HG03139 (cell line): Measurements from ENCODE around the gene EPS8L1.

Experiments
- ATAC-seq: cut with Tn5 transposase; IDR thresholded peaks from one replicate; pipeline ENCODE4 v1.9.1; 2021; ENCODE audit not compliant: unreplicated experiment

EPS8L1 gene

DNA sequence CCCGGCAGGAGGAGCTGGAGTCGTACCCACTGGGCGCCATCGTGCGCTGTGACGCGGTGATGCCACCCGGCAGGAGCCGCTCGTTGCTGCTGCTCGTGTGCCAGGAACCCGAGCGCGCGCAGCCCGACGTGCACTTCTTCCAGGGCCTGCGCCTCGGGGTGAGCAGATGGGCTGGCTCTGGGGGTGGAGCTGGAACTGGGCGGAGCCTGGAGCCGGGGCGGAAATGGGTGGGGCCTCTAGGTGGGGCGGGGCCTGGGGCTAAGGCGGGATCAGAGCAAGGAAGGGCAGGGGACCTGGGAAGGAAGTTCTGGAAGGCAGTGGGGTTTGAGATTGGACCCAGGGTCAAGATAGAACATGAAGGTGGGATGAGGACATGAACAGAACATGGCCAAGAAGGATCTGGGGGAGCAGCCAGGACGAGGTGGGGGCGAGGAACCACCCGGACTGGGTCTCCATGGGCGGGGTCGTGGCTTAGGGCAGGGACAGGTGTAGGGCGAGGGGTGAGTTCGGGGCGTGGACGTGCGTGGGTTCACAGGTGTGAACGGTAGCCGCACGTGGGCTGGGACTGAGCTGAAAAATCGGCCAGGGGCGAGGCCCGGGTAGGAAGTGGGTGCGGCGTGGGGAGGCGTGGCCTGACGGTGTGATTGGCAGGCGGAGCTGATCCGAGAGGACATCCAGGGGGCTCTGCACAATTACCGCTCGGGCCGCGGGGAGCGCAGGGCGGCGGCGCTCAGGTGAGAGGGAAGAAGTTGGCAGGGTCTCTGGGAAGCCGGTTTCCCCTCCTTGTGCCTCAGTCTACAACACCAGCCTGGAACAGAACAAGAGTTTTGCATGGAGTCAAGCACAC, 4.7 kb downstream of the EPS8L1 start:
- ATAC-seq = no peak

DNA sequence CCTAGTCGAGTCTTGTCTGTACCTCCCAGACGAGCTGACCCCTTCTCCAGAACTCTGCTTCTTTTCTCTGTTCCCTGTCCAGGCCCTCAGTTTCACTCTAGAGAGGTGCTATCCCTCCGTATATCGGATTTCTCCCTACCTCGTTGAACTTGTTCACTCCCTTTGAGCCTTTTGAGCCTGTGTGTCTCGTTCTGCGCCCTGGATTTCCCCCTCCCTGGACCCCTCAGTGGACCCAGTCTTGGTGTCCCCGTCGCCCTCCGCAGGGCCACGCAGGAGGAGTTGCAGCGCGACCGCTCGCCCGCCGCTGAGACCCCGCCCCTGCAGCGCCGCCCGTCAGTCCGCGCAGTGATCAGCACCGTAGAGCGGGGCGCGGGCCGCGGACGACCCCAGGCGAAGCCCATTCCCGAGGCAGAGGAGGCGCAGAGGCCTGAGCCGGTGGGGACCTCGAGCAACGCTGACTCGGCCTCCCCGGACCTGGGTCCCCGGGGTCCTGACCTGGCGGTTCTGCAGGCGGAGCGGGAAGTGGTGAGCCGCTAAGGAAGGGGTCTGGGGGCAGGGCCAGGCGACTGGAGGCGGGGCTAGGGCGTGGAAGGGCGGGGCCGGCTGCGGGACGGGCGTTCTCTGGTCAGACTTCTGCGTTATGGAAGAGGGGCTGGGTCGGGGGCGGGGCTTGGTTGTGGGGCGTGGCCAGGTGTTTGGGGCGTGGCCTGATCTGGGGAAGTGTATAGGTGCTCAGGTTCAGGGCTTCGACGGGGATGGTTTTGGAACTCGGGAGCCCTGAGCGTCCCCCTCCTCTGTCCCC, 5.5 kb downstream of the EPS8L1 start:
- peak; percentile 55 for ATAC-seq

DNA sequence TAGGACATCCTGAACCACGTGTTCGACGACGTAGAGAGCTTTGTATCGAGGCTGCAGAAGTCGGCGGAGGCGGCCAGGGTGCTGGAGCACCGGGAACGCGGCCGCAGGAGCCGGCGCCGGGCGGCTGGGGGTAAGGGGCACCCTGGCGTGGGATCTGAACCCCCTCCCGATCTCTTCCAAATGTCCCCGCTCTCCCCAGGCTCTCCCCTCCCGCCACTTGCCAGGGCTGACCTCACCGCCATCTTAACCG, 6.0 kb downstream of the EPS8L1 start:
- no peak for ATAC-seq

DNA sequence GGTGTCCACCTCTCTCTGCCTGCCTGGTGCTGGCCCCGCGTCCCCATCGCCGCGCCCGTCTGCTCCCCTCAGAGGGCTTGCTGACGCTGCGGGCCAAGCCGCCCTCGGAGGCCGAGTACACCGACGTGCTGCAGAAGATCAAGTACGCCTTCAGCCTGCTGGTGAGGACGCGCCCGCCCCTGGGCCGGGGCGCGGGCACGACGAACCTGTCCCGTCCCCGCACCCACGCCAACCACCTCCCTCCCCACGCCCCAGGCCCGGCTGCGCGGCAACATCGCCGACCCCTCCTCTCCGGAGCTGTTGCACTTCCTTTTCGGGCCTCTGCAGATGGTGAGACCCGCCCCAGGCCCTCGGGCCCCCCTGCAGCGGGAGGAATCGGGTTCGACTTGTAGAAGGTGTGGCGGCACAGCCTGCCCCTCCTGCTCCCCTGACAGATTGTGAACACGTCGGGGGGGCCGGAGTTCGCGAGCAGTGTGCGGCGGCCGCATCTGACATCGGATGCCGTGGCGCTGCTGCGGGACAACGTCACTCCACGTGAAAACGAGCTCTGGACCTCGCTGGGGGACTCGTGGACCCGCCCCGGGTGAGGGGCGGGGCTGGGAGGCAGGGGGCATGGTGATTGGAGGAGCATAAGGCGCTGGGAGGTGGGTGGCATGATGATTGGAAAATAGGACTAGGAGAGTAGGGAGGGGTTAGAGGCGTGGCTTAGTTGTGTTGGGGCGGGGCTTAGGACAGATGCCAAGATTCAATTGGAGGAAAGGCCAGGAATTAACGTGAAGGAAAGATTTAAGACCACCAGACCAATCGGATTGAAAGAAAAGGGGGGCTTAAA, 6.6 kb downstream of the EPS8L1 start:
- ATAC-seq = no peak

DNA sequence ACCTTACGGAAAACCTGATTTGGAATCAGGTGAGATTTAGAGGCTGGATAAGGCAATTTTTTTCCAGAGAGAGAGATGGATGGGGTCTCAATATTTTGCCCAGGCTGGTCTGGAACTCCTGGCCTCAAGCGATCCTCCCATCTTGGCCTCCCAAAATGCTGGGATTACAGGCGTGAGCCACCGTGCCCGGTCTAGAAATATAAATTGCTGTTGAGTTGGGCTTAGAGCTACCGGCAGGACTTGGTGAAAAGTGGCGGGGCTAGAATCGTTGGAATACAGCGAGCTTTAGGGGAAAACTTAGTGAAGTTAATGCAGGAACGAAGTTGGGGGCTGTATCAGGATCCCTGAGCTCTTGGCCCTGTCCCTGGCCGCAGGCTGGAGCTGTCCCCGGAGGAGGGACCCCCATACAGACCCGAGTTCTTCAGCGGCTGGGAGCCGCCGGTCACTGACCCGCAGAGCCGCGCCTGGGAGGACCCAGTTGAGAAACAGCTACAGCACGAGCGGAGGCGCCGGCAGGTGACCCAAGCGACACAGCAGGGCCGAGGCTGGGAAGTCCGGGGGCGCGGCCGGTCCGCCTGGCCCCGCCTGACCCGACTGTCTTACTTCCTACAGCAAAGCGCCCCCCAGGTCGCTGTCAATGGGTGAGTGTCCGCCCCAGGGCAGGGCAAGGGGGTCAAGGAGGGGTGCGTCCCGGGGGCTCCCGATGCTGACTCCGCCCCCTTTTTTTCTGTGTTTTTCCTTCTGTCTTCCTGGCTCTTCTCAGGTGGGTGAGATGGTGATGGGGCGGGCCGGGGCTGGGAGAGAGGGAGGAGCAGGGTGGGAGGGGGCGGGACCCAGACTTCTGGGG, 7.6 kb downstream of the EPS8L1 start:
- no peak for ATAC-seq

DNA sequence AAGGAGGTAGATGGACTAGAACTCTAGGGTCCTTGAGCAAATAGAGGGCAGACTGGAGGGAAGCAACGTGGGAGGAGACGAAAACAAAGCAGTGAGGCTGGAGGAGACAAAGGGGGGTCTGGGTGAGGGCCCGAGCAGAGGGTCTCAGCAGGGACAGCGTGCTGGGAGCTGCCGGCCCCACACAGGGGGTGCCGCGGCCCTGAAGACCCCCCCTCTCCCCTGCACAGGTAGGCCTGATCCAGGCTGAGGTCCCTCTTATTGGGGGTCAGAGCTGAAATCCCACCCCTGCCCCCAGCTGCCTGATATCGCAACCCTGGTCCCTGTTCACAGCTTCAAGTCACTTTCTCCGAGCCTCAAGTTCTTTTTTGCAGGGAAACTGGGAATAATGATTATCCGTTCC, 8.7 kb downstream of the EPS8L1 start:
- no peak for ATAC-seq

DNA sequence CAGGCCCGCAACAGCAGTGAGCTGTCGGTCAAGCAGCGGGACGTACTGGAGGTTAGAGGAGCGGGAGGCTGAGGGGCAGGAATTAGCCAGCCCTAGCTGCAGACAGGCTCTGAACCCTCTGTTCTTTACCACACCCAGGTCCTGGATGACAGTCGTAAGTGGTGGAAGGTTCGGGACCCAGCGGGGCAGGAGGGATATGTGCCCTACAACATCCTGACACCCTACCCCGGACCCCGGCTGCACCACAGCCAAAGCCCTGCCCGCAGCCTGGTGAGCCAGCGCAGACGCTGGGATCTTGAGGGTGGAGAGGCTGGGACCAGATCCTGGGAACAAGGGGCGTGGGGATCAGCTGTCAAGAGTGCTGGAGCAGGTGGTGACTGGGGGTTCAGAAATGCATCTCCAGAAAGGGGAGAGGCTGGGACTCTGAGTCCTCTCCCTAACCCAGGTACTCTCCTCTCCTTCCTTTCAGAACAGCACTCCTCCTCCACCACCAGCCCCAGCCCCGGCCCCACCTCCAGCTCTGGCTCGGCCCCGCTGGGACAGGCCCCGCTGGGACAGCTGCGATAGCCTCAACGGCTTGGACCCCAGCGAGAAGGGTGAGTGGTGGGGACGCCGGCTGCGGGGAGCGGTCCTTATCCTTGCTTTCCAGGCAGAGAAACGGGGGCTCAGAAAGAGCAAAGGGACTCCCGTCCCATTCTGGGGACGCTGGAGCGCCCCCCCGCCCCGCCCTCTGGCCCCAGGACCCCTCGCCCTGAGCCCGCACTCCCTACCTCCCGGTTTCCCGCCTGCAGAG, 10.4 kb downstream of the EPS8L1 start:
- no peak for ATAC-seq

DNA sequence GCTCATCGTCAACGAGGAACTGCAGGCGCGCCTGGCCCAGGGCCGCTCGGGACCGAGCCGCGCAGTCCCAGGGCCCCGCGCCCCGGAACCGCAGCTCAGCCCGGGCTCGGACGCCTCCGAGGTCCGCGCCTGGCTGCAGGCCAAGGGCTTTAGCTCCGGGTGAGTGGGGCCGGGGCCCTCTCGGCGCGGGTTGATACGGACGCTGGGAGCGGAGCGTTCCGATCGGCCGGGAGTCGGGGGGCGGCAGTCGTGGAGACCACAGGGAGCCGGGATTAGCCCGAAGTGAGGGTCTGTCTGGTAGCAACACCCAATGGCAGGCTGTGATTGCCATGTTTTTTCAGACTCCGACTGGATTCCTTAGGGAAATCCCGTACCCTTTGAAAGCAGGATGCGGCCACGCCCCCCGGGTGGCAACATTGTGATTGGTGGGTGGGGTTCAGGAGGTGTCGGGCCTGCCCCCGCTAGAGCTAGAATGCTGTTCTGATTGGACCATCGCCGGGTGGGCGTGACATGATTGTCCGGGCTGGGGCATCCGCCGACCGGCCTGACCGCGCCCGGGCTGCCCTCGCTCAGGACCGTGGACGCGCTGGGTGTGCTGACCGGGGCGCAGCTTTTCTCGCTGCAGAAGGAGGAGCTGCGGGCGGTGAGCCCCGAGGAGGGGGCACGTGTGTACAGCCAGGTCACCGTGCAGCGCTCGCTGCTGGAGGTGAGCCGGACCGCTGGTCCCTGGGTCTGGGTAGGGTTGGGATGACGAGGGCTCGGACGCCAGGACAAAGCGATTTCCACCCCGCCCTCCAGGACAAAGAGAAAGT, 11.3 kb downstream of the EPS8L1 start:
- ATAC-seq = no peak

DNA sequence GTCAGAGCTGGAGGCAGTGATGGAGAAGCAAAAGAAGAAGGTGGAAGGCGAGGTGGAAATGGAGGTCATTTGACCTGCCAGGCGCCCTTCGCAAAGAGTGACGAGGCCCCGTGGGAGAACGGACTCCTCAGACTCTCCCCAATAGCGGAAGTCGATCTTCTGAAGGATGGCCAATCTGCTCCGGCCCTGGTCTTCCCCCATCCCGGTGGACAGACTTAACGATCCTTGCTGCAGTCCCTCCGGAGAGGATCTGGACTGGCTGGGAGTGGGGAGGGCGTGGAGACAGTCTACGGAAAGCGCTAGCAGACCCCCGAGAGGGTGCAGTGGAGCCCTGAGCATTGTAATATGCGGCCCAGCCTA, 11.9 kb downstream of the EPS8L1 start:
- no peak for ATAC-seq

DNA sequence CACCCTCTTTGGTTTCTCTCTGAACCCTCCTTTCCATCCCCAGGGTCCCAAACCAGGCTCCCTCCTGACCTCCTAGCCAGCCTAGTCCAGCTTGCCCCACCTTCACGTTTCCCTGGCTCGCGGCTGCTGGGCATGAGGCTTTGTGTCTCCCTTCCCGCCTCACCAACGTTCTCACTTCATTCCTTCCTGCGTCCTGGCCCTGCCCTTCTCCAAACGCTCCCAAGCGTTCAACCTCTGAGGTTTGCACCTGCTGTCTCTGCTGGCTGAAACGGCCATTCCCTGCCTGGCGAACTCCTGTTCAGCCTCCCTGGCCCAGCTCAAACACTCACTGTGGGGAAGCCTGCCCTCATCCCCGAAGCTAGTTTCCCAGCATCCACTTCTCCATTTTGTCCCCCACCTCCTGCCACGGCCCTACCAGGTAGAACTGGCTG, 12.4 kb downstream of the EPS8L1 start:
- no peak for ATAC-seq

DNA sequence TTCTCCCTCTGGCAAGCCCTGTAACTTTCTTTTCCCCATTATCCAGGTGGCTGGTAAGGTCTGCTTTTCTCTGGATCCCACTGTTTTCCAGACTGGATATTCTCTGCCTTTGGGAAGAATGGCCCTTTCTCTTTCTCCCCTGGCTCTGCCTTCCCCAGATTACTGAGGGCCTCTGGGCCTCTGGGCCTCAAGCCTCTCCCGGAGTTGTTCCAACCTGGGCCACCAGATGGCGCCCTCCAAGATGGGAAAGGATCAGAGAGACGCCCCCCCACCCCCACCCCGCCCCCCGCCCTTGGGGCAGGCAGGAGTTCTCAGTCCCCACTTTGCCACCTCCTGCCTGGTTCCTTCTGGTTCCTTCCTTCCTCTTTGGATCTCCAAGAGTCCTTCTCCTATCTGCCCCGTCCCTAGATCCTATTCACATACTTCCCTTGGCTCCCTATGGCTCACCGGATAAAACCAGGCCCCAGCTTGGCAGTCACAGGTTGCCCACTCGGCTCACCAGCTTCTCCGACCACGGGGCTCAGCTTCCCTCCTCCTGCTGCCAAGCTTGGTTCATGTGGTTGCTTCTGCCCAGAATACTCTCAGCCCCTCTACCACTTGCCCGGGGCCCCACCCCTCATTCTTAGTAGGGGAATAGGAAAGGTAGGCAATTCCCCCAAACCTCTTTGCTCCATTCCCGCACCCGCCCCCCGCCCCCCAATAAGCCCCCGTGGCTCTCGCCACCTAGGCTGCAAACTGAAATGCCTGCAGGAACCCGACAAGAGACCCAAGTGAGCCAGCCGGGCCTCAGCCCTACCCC, 13.1 kb downstream of the EPS8L1 start:
- ATAC-seq = no peak

DNA sequence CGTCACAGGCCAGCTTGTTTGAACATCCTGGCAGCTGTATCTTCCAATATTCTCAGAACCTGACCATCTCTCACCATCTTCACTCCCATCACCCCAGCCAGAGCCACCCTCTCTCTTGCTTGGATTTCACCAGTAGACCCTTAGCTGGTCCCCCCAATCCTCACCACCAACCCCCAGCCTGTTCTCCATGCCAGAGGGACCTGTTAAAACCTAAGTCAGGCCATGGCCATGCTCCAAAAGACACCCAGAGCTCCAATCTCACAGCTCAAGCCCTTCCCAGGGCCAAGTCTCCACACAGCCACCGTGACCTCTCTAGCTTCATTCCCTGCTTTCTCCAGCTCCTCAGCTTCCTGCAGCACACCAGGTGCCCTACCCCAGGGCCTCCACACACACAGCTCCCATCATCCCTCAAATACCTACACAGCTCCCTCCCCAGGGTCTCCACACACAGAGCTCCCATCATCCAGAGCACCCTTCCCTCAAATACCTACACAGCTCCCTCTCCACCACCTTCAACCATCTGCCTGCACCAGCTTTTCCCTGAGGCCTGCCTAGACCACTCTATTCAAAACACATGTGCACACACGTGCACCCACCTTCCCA, 13.8 kb downstream of the EPS8L1 start:
- ATAC-seq = no peak

DNA sequence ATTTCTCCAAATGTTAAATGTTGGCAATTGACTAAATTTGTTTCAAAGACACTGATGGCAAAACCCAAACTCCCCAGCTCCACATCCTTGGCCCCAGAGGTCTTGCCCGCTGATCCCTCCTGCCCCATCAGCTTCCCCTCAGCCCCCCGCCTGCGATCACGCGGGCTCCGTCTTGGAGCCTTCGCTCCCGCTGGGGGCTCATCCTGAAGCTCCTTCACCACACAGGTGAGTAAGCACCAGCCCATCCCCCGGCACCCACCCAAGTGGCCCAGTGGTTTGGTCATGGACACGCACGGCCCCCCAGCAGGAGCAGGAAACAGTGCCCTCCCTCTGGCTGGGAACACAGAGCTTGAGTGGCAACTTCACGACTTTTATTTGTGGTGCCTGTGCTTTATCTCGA, 14.9 kb downstream of the EPS8L1 start:
- ATAC-seq = no peak

DNA sequence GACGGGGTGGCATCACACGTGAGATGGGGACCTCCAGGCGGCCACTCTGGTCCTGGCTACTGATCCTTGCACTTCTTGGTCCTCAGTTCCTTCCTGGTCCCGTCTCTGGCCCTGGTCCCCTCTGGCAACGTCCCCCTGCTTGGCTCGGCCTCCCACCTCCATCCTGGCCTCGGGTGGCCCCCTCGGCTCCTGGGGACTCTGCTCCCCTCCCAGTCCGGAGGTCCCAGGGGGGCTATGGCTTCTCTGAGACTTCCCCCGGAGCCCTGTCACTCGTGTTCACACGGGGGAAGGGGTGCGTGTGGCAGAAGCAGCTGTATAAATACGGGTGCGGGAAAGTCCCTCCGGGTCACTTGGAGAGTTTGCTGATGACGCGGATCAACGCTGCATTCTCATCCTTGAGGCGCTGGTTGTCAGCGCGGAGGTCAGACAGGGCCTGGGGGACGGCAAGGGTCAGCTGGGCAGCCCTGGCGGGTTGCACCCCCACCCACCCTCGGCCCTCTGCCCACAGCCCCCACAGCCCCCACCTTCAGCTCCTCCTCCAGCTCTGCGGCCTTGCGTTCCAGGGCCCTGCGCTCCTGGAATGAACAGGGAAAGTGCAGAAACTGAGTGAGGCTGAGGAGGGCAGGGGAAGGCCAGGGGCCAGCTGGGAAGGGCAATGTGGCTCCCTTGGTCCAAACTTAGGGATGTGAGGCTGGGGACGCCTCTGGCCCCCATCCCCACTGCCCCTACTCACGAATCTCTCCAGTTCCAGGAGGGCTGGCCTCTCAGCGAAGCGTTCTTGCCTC, 15.6 kb downstream of the EPS8L1 start:
- no peak for ATAC-seq

DNA sequence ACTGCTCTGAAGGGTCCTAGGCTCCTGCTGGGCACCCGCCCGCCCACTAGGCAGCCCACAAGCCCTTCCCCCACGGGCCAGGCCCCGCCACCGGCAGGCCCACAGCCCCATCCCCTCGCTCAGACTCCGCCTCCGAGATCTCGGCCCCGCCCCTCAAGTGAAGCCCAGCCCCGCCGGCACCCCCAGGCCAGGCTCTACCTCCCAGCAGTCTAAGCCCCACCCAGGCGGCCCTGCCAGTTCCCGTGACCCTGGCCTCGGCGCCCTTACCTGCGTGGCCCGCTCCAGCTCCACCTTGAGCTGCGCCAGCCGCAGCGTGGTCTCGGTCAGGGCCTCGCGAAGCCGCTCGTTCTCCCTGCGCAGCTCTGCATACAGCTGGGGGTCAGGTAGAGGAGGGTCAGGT, 16.3 kb downstream of the EPS8L1 start:
- no peak for ATAC-seq

DNA sequence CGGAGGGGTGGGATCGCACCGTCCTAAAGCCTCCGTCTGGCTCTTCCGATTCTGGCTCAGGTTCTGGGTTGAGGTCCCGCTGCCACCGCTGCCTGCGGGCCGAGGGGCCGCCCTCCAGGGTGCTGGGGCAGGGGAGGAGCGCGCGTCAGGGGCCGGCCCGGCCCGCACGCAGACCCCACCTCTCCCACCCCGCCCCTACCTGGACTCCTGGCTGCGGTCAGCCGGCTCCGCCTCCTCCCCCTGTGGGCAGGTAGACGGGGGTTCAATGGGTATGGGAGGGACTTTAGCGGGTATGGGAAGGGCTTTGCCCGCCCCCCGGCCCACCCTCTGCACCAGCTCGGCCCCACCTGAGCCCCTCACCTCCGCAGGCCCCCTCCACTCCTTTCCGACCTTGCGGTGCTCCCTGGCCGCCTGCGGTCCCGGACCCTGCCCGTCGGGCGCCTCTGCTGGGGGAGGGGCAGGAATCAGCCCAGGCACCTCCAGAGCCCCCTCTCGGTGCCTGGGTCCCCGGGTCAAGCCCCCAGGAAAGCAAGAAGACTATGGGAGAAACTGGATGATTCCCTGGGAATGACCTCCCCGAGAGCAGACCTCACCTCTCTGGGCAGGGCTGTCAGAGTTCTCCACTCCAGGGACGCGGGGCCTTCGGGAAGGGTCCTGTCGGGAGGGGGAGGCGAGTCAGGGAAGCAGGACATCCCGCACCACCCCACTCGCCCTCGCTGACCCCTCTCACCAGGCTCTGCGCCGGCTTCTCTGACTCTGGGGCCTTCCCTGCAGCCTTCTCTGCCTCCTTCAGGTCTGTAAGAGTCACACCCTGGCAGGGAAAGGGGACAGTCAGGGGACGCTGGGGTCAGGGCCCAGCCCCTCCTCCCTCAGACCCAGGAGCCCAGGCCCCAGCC, 17.0 kb downstream of the EPS8L1 start:
- ATAC-seq = no peak
